H1 (cell line): ENCODE measurements around the gene PRR19. TPM values are rescaled to one million over a fixed set of nuclear protein-coding genes. Genes with fewer than 3 reads are reported as not detected.

Source experiments
- CTCF ChIA-PET: fragments of 300-600 bp; sonication (Branson Sonifier 250); formaldehyde crosslinking; loops from one replicate; lab custom pipeline; 2021; ENCODE audit not compliant: partially characterized antibody; lab: Charles Lee
- POLR2A ChIA-PET: fragments of 300-600 bp; sonication (Branson Sonifier 250); formaldehyde crosslinking; loops from one replicate; lab custom pipeline; 2021; ENCODE audit warnings: inconsistent platforms; ENCODE audit not compliant: partially characterized antibody; lab: Charles Lee
- DNase-seq, 2 experiments: peaks; one replicate each; pipeline versions ENCODE4 v3.0.0 to v3.0.0-alpha.2; 2010 to 2022; ENCODE audit warnings: low spot score in 2 of 2, low read depth in 1 of 2, mixed read lengths in 1 of 2
- FAIRE-seq: peaks from 2 replicates; lab custom pipeline; 2011; peaks lifted over from hg19 to GRCh38; lab: Jason Lieb, UNC
- H2AFZ ChIP-seq: 2 replicates; pipeline ENCODE4 v1.8.1; 2012; ENCODE audit warnings: low read length, inconsistent platforms
- H2AK5ac ChIP-seq: 2 replicates; pipeline ENCODE4 v1.6.1; 2013; ENCODE audit warnings: low read depth, low read length
- H2BK120ac ChIP-seq: replicated peaks from 2 replicates; pipeline ENCODE3; 2013; ENCODE audit warnings: low read depth, low read length, inconsistent platforms
- H2BK12ac ChIP-seq: 2 replicates; pipeline ENCODE4 v1.6.1; 2013; ENCODE audit warnings: low read depth, low read length
- H2BK15ac ChIP-seq: 2 replicates; pipeline ENCODE4 v1.6.1; 2013; ENCODE audit warnings: low read length
- H2BK20ac ChIP-seq: 2 replicates; pipeline ENCODE4 v1.6.1; 2013; ENCODE audit warnings: low read length
- H2BK5ac ChIP-seq: 2 replicates; pipeline ENCODE4 v1.6.1; 2013; ENCODE audit warnings: low read depth, low read length
- H3K14ac ChIP-seq: 2 replicates; pipeline ENCODE4 v1.6.1; 2013; ENCODE audit warnings: inconsistent platforms; ENCODE audit not compliant: insufficient read length
- H3K18ac ChIP-seq: 2 replicates; pipeline ENCODE4 v1.6.1; 2013; ENCODE audit warnings: low read length; ENCODE audit errors: extremely low read depth
- H3K23ac ChIP-seq: 2 replicates; pipeline ENCODE4 v1.6.1; 2013; ENCODE audit warnings: inconsistent platforms; ENCODE audit not compliant: insufficient read length
- H3K23me2 ChIP-seq: 2 replicates; pipeline ENCODE4 v1.6.1; 2013; ENCODE audit warnings: low read depth, low read length
- H3K27ac ChIP-seq: 2 replicates; pipeline ENCODE4 v1.6.1; 2011; ENCODE audit warnings: low read depth, low read length, inconsistent platforms
- H3K27me3 ChIP-seq, 4 experiments: replicated peaks in 1 of 4; 1 replicate in 1 of 4; 2 replicates in 3 of 4; pipeline versions ENCODE4 v1.6.1 to v1.8.1; 2011 to 2013; ENCODE audit warnings: low read length in 3 of 4, mild to moderate bottlenecking in 3 of 4, inconsistent platforms in 2 of 4, mixed read lengths in 2 of 4, moderate library complexity in 1 of 4; ENCODE audit not compliant: control insufficient read depth in 3 of 4, insufficient read depth in 3 of 4; ENCODE audit errors: extremely low read depth in 1 of 4
- H3K36me3 ChIP-seq, 4 experiments: 2 replicates each; pipeline versions ENCODE4 v1.6.1 to v1.8.1; 2011 to 2013; ENCODE audit warnings: mild to moderate bottlenecking in 4 of 4, low read length in 3 of 4, moderate library complexity in 2 of 4, control low read depth in 1 of 4, inconsistent platforms in 1 of 4; ENCODE audit not compliant: insufficient read depth in 4 of 4, control insufficient read depth in 2 of 4
- H3K4ac ChIP-seq: replicated peaks from 2 replicates; pipeline ENCODE3; 2013; ENCODE audit warnings: low read length, low read depth, mixed read lengths, inconsistent platforms; ENCODE audit not compliant: insufficient read length
- H3K4me1 ChIP-seq, 4 experiments: replicated peaks in 1 of 4; 1 replicate in 1 of 4; 2 replicates in 3 of 4; pipeline versions ENCODE4 v1.6.1 to v1.8.1; 2011 to 2013; ENCODE audit warnings: low read length in 3 of 4, inconsistent platforms in 2 of 4, mixed read lengths in 1 of 4; ENCODE audit not compliant: insufficient read depth in 4 of 4, control insufficient read depth in 3 of 4
- H3K4me2 ChIP-seq, 2 experiments: 2 replicates each; pipeline versions ENCODE4 v1.6.1 to v1.8.1; 2011 to 2013; ENCODE audit warnings: low read depth in 2 of 2, low read length in 2 of 2, control low read depth in 1 of 2, inconsistent platforms in 1 of 2, mild to moderate bottlenecking in 1 of 2; ENCODE audit not compliant: insufficient read depth in 1 of 2
- H3K4me3 ChIP-seq, 4 experiments: fragments of 200-600, 300-600 bp in 1 of 4; sonication (generic), shearing (Covaris generic), sonication (Bioruptor Twin) in 1 of 4; 2 replicates each; pipeline versions ENCODE4 v1.5.1 to v1.8.1; 2011 to 2016; ENCODE audit warnings: low read length in 4 of 4, low read depth in 3 of 4, control low read depth in 2 of 4, inconsistent platforms in 2 of 4, mild to moderate bottlenecking in 2 of 4, mixed read lengths in 1 of 4, moderate library complexity in 1 of 4; ENCODE audit not compliant: insufficient read depth in 2 of 4; ENCODE audit errors: extremely low read depth in 1 of 4
- H3K56ac ChIP-seq: replicated peaks from 2 replicates; pipeline ENCODE3; 2013; ENCODE audit warnings: low read depth, mild to moderate bottlenecking, mixed read lengths, low read length, inconsistent platforms; ENCODE audit not compliant: insufficient read length
- H3K79me1 ChIP-seq: 2 replicates; pipeline ENCODE4 v1.6.1; 2013; ENCODE audit warnings: low read depth, low read length, control low read depth
- H3K79me2 ChIP-seq, 2 experiments: 2 replicates each; pipeline versions ENCODE4 v1.6.1 to v1.8.1; 2012 to 2013; ENCODE audit warnings: low read length in 2 of 2, mild to moderate bottlenecking in 2 of 2, inconsistent platforms in 1 of 2; ENCODE audit not compliant: insufficient read depth in 2 of 2, control insufficient read depth in 1 of 2
- H3K9ac ChIP-seq, 4 experiments: replicated peaks in 1 of 4; 1 replicate in 1 of 4; 2 replicates in 3 of 4; pipeline versions ENCODE4 v1.6.1 to v1.8.1; 2011 to 2013; ENCODE audit warnings: low read depth in 3 of 4, low read length in 3 of 4, control low read depth in 2 of 4, mild to moderate bottlenecking in 2 of 4, moderate library complexity in 2 of 4, inconsistent platforms in 1 of 4; ENCODE audit errors: extremely low read depth in 1 of 4
- H3K9me3 ChIP-seq, 2 experiments: 2 replicates each; pipeline versions ENCODE4 v1.6.1 to v1.8.1; 2012 to 2013; ENCODE audit warnings: mild to moderate bottlenecking in 2 of 2, moderate library complexity in 2 of 2, control low read depth in 1 of 2, inconsistent platforms in 1 of 2, low read depth in 1 of 2, low read length in 1 of 2, mixed read lengths in 1 of 2; ENCODE audit not compliant: insufficient read depth in 2 of 2
- H4K20me1 ChIP-seq, 2 experiments: replicated peaks in 1 of 2; 2 replicates each; pipeline versions ENCODE3 to v1.8.1; 2011 to 2013; ENCODE audit warnings: inconsistent platforms in 2 of 2, low read length in 2 of 2, mild to moderate bottlenecking in 1 of 2; ENCODE audit not compliant: insufficient read depth in 2 of 2, control insufficient read depth in 1 of 2
- H4K5ac ChIP-seq: 2 replicates; pipeline ENCODE4 v1.6.1; 2013; ENCODE audit warnings: low read length, low read depth, mixed read lengths, inconsistent platforms; ENCODE audit not compliant: insufficient read length
- H4K8ac ChIP-seq: 2 replicates; pipeline ENCODE4 v1.8.0; 2013; ENCODE audit warnings: mild to moderate bottlenecking, moderate library complexity, low read length, inconsistent platforms; ENCODE audit not compliant: insufficient read depth; ENCODE audit errors: extremely low read depth
- H4K91ac ChIP-seq: replicated peaks from 2 replicates; pipeline ENCODE3; 2013; ENCODE audit warnings: low read length, mixed read lengths, inconsistent platforms; ENCODE audit not compliant: insufficient read length
- ASH2L ChIP-seq: fragments of 200-600, 300-600 bp; sonication (generic); IDR thresholded peaks from one replicate; pipeline ENCODE4 v1.7.1; 2017; ENCODE audit warnings: low read length
- E2F6 ChIP-seq: IDR thresholded peaks from 2 replicates; pipeline ENCODE4 v1.6.1; 2012; ENCODE audit warnings: inconsistent platforms
- EGR1 ChIP-seq: IDR thresholded peaks from 2 replicates; pipeline ENCODE4 v1.6.1; 2011; ENCODE audit warnings: low read depth, low read length, borderline replicate concordance
- HDAC2 ChIP-seq, 2 experiments: fragments of 300-600 bp in 1 of 2; sonication (generic) in 1 of 2; IDR thresholded peaks; 2 replicates each; pipeline ENCODE4 v1.6.1; 2011 to 2012; ENCODE audit warnings: low read depth in 2 of 2, low read length in 2 of 2, mild to moderate bottlenecking in 2 of 2, moderate library complexity in 2 of 2, borderline replicate concordance in 1 of 2, inconsistent platforms in 1 of 2
- POLR2A ChIP-seq, 2 experiments: IDR thresholded peaks; 1 replicate in 1 of 2; 2 replicates in 1 of 2; pipeline ENCODE4 v1.6.1; 2011; ENCODE audit warnings: low read depth in 2 of 2, low read length in 2 of 2, mild to moderate bottlenecking in 2 of 2; ENCODE audit errors: control extremely low read depth in 1 of 2
- POLR2AphosphoS5 ChIP-seq: IDR thresholded peaks from 2 replicates; pipeline ENCODE4 v1.6.1; 2011; ENCODE audit warnings: low read depth, low read length
- RBBP5 ChIP-seq: IDR thresholded peaks from 2 replicates; pipeline ENCODE4 v1.7.1; 2012; ENCODE audit warnings: low read depth, mild to moderate bottlenecking, inconsistent platforms, low read length, moderate library complexity, borderline replicate concordance
- SIN3A ChIP-seq, 2 experiments: IDR thresholded peaks in 1 of 2; conservative IDR thresholded peaks in 1 of 2; 2 replicates each; pipeline ENCODE4 v1.6.1; 2011 to 2012; ENCODE audit warnings: low read length in 2 of 2, improper control_type of control experiment in 1 of 2, low read depth in 1 of 2, mild to moderate bottlenecking in 1 of 2
- TAF1 ChIP-seq: IDR thresholded peaks from 2 replicates; pipeline ENCODE4 v1.6.1; 2011; ENCODE audit warnings: mild to moderate bottlenecking, low read depth, low read length
- WGBS, 2 experiments: shearing (Covaris generic) in 1 of 2; methylation state at CpG; one replicate each; pipeline versions ENCODE4 v1.1.6 to v1.1.7; 2013 to 2015; ENCODE audit warnings: low lambda C conversion rate in 2 of 2, mixed read lengths in 2 of 2, inconsistent platforms in 1 of 2, low coverage in 1 of 2, missing lambda C conversion rate in 1 of 2; ENCODE audit not compliant: insufficient replicate concordance in 2 of 2, insufficient coverage in 1 of 2, insufficient read length in 1 of 2; ENCODE audit errors: extremely low coverage in 1 of 2, missing lambda C conversion rate in 1 of 2; 5-methylcytosine and 5-hydroxymethylcytosine counted together
- polyA plus RNA-seq, 7 experiments: library from polyadenylated mRNA; depleted of rRNA in 3 of 7; stranded (reverse) in 5 of 7; unstranded in 2 of 7; fragments of >200 nt in 5 of 7; fragments of 200-250 nt in 2 of 7; gene quantifications; 1 replicate in 5 of 7; 2 replicates in 1 of 7; 4 replicates in 1 of 7; pipeline versions ENCODE4 v1.2.1 to v1.2.3, GENCODE V29; 2011 to 2013; ENCODE audit warnings: missing spikeins in 2 of 7, mixed read lengths in 2 of 7
- total RNA-seq: library from RNA; stranded (reverse); fragmentation: NEBNext Ultra II Directional; extraction: Animal tissue kit (Norgen Biotek cat#: 25700); gene quantifications from 2 replicates; pipeline ENCODE4 v1.2.1, GENCODE V29; 2021

Gene PRR19
- total and polyA plus RNA-seq, 2 of the 8 experiments (the other 6 are each of a cell fraction or from before 2014, with no cell fraction given): 7.2 to 7.5 TPM

DNA sequence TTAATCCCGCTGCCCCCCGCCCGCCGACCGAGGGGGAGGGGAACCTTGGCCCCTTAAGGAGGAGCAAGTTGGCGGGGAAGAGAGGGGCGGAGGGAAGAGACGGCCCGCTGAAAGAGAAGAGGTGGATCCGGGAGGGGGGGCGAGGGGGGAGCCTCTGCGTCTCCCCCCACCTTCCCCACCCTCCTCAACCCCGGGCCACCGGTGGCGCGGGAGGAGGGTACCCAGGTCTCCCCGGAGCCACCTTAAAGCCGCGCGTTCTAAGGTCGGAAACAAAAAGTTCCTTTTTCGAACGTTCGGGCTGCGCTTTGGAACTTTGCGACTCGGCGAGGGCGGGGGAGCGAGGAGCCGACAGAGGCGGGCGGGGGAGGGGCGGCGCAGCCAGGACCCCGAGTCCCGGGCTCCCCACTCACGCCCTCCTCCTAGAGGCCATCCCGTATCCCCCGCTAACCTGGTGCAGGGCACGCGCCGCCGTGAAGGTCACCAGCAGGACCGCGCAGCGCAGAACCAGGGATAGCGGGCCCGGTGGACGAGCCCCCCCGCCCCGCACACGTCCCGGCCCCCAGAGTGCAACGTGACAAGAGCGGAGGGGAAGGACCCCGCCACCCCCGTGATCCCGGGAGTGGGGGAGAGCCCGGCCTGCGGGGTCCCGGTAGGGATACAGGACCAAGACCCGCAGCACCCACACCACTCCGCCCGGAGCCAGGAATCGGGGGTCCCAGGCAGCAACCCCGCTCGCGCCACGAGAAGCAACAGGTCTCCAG lies 47.7 kb upstream of the PRR19 start:
- peak overlapping the region; percentile 76 for H3K18ac ChIP-seq
- H3K4ac ChIP-seq: peak overlapping the region; percentile 85
- peaks cover 11 to 29% (median 21%) of the 10 kb centered on the region in 4 experiments for H3K4me1 ChIP-seq
- H3K27me3 ChIP-seq: peaks cover 0 to 3% (median 2%) of the 10 kb centered on the region in 4 experiments; a peak in 2 of 7 replicates
- H3K36me3 ChIP-seq: peaks cover 0 to 9% (median 4%) of the 10 kb centered on the region in 4 experiments; a peak in 4 of 8 replicates
- 0% methylated on average over 7 of the region's 70 CpGs; no CpG with 5 or more reads in 1 of the 2 experiments for WGBS, 2 experiments
- 0 out of 2 replicates have a peak, but pooled peaks have one; percentile 28 for TF ChIP-seq RBBP5
- TF ChIP-seq HDAC2 (IDR thresholded peaks at IDR 0.05; ENCODE audit: borderline replicate concordance in 1 of 2, low read depth in 2 of 2, low read length in 2 of 2): 0 out of 4 replicates have a peak, but pooled peaks of 1 of the 2 experiments have one; percentile 62
- peak; percentile 38 for TF ChIP-seq ASH2L
- TF ChIP-seq EGR1: no peak
- no peak for TF ChIP-seq E2F6
- peak in 1 of 2 experiments; percentile 19; a peak in 2 of 3 replicates for TF ChIP-seq POLR2A (IDR thresholded peaks at IDR 0.05; ENCODE audit: control extremely low read depth in 1 of 2, low read depth in 2 of 2, low read length in 2 of 2)
- TF ChIP-seq SIN3A (conservative IDR thresholded peaks at IDR 0.05 in 1 of 2, IDR thresholded peaks at IDR 0.05 in 1 of 2; ENCODE audit: low read depth in 1 of 2, low read length in 2 of 2): 0 out of 4 replicates have a peak, but pooled peaks of 1 of the 2 experiments have one; percentile 51
- 0 out of 2 replicates have a peak, but pooled peaks have one; percentile 32 for TF ChIP-seq TAF1
- peak; percentile 36; the same call in 1 of the 2 replicates for TF ChIP-seq POLR2AphosphoS5
- peak overlapping the region; percentile 77 to 87 for H3K4me2 ChIP-seq
- H4K20me1 ChIP-seq: peaks cover 6 to 18% of the 10 kb centered on the region in 2 experiments
- H4K8ac ChIP-seq: peak overlapping the region; percentile 39; the same call in 1 of the 2 replicates
- H3K14ac ChIP-seq: no peak overlapping the region
- DNase-seq: peak in 1 of 2 experiments; percentile 83
- H3K27ac ChIP-seq: peak overlapping the region; percentile 89
- H2BK15ac ChIP-seq: no peak overlapping the region
- peak overlapping the region; percentile 91 for H4K91ac ChIP-seq
- H3K9ac ChIP-seq: peak overlapping the region; percentile 71 to 81 (median 77)
- H2BK5ac ChIP-seq: peak overlapping the region; percentile 81; the same call in 1 of the 2 replicates
- H3K9me3 ChIP-seq: no peaks in the 10 kb centered on the region
- H2BK20ac ChIP-seq: no peak overlapping the region
- no peak overlapping the region for H2BK120ac ChIP-seq
- H2AFZ ChIP-seq: no peak overlapping the region
- no peak overlapping the region for H3K23ac ChIP-seq
- H3K79me2 ChIP-seq: peaks cover 4 to 33% of the 10 kb centered on the region in 2 experiments; a peak in 3 of 4 replicates
- FAIRE-seq: no peak
- 0 out of 2 replicates have a peak overlapping the region, but pooled peaks have one; percentile 39 for H2BK12ac ChIP-seq
- ChIA-PET CTCF (no interaction called here), POLR2A (interaction anchor here (4.4 kb wide), 1 partner anchor 25 kb away, joined by 15 read pairs; no protein-coding TSS in a partner anchor)
- H3K23me2 ChIP-seq: peaks cover 13% of the 10 kb centered on the region; the same call in 1 of the 2 replicates
- H3K4me3 ChIP-seq: peak overlapping the region; percentile 71 to 99 (median 78)
- H2AK5ac ChIP-seq: no peak overlapping the region
- H3K79me1 ChIP-seq: peaks cover 15% of the 10 kb centered on the region
- peak overlapping the region; percentile 93 for H4K5ac ChIP-seq
- H3K56ac ChIP-seq: peak overlapping the region; percentile 86
